K562 (cell line): Measurements from ENCODE around the gene M6PR. TPM values are rescaled to one million over a fixed set of nuclear protein-coding genes. Genes with fewer than 3 reads are reported as not detected.

ENCODE experiments used
- ATAC-seq: fragments of 200-7000 bp; cut with Tn5 transposase; 3 replicates; pipeline ENCODE4 v1.9.1; 2020; ENCODE audit warnings: moderate library complexity
- BruUV-seq: library from RNA; stranded (reverse); fragments of 400-500 nt; replicated peaks from 2 replicates; lab custom pipeline; 2021; lab: Mats Ljungman, UMichigan
- CTCF ChIA-PET: fragments of 300-600 bp; formaldehyde crosslinking; extraction: SDS; loops from one replicate; lab custom pipeline; 2021; ENCODE audit warnings: low intra/inter-chr PET ratio; lab: Yijun Ruan, JAX
- POLR2A ChIA-PET: fragments of 300-600, 350-650 bp; sonication (Branson Sonifier 250); formaldehyde crosslinking; extraction: SDS; loops from one replicate; lab custom pipeline; 2021; ENCODE audit warnings: antibody characterized with exemption, inconsistent platforms; lab: Yijun Ruan, JAX
- DNase-seq, 4 experiments: peaks; one replicate each; pipeline versions ENCODE4 v3.0.0 to v3.0.0-alpha.2; 2011 to 2018; ENCODE audit warnings: low spot score in 3 of 4, mixed read lengths in 3 of 4; ENCODE audit errors: extremely low read depth in 1 of 4
- FAIRE-seq: peaks from 2 replicates; lab custom pipeline; 2011; peaks lifted over from hg19 to GRCh38; lab: Jason Lieb, UNC
- H2AFZ ChIP-seq: 2 replicates; pipeline ENCODE4 v1.6.0; 2011; ENCODE audit warnings: low read depth, low read length, control low read depth, inconsistent platforms
- H3K27ac ChIP-seq: fragments of 200-600 bp; 3 replicates; pipeline ENCODE4 v1.8.0; 2011; ENCODE audit warnings: low read depth, mild to moderate bottlenecking, control low read depth, inconsistent platforms, low read length, moderate library complexity, mixed read lengths; ENCODE audit errors: extremely low read depth
- H3K27me3 ChIP-seq, 2 experiments: fragments of 300-600 bp in 1 of 2; 2 replicates in 1 of 2; 3 replicates in 1 of 2; pipeline versions ENCODE4 v1.6.0 to v1.8.0; 2011; ENCODE audit warnings: inconsistent platforms in 2 of 2, low read length in 2 of 2, mild to moderate bottlenecking in 1 of 2, mixed read lengths in 1 of 2, moderate library complexity in 1 of 2; ENCODE audit not compliant: control insufficient read depth in 2 of 2, insufficient read depth in 2 of 2
- H3K36me3 ChIP-seq: fragments of 300-600 bp; 3 replicates; pipeline ENCODE4 v1.8.0; 2011; ENCODE audit warnings: mild to moderate bottlenecking, low read length, inconsistent platforms; ENCODE audit not compliant: control insufficient read depth, insufficient read depth
- H3K4me1 ChIP-seq, 2 experiments: fragments of 200-600 bp in 1 of 2; replicated peaks in 1 of 2; 2 replicates in 1 of 2; 3 replicates in 1 of 2; pipeline versions ENCODE4 v1.5.1 to v1.8.0; 2011; ENCODE audit warnings: inconsistent platforms in 2 of 2, low read length in 2 of 2, mild to moderate bottlenecking in 1 of 2, mixed read lengths in 1 of 2, moderate library complexity in 1 of 2; ENCODE audit not compliant: control insufficient read depth in 2 of 2, insufficient read depth in 2 of 2
- H3K4me2 ChIP-seq: 2 replicates; pipeline ENCODE4 v1.6.1; 2011; ENCODE audit warnings: low read length, control low read depth, inconsistent platforms, mixed read lengths; ENCODE audit not compliant: insufficient read depth
- H3K4me3 ChIP-seq: fragments of 200-600 bp; sonication (generic), shearing (Covaris generic); 2 replicates; pipeline ENCODE4 v1.5.1; 2016; ENCODE audit warnings: control low read depth, inconsistent platforms
- H3K79me2 ChIP-seq: fragments of 200-600 bp; 3 replicates; pipeline ENCODE4 v1.8.0; 2011; ENCODE audit warnings: low read length, inconsistent platforms; ENCODE audit not compliant: control insufficient read depth, insufficient read depth
- H3K9ac ChIP-seq, 2 experiments: 2 replicates each; pipeline versions ENCODE4 v1.6.0 to v1.6.1; 2011; ENCODE audit warnings: low read depth in 2 of 2, low read length in 2 of 2, control low read depth in 1 of 2, inconsistent platforms in 1 of 2, mild to moderate bottlenecking in 1 of 2, mixed read lengths in 1 of 2; ENCODE audit not compliant: insufficient read depth in 1 of 2
- H3K9me1 ChIP-seq: one replicate; pipeline ENCODE4 v1.6.0; 2011; ENCODE audit warnings: inconsistent platforms, mild to moderate bottlenecking, low read length, moderate library complexity; ENCODE audit not compliant: control insufficient read depth, insufficient read depth
- H3K9me3 ChIP-seq: replicated peaks from 2 replicates; pipeline ENCODE4 v1.5.1; 2011; ENCODE audit warnings: low read depth, low read length, inconsistent platforms; ENCODE audit not compliant: control insufficient read depth, insufficient read depth
- H4K20me1 ChIP-seq: replicated peaks from 2 replicates; pipeline ENCODE4 v1.6.1; 2011; ENCODE audit warnings: low read length, inconsistent platforms, mixed read lengths; ENCODE audit not compliant: control insufficient read depth, insufficient read depth
- CXXC5 ChIP-seq: fragments of 250-450 bp; sonication (Bioruptor Pico); IDR thresholded peaks from 2 replicates; pipeline ENCODE4 v1.8.0; 2022; ENCODE audit warnings: inconsistent platforms, mild to moderate bottlenecking, moderate library complexity
- ELF2 ChIP-seq: fragments of 250-450 bp; sonication (Bioruptor Pico); IDR thresholded peaks from 2 replicates; pipeline ENCODE4 v1.5.0; 2021; ENCODE audit warnings: mild to moderate bottlenecking
- NFIC ChIP-seq: fragments of 450-650 bp; IDR thresholded peaks from 2 replicates; pipeline ENCODE4 v1.6.1; 2017; ENCODE audit warnings: mild to moderate bottlenecking, inconsistent platforms
- NR2C2 ChIP-seq, 2 experiments: fragments of 200-800 bp in 1 of 2; sonication (Bioruptor generic) in 1 of 2; sonication (generic) in 1 of 2; formaldehyde crosslinking in 1 of 2; IDR thresholded peaks; 2 replicates each; pipeline versions ENCODE4 v1.6.1 to v1.8.0; 2016 to 2022; ENCODE audit warnings: mild to moderate bottlenecking in 1 of 2, missing compliant biosample characterization in 1 of 2, missing genetic modification characterization in 1 of 2, missing genetic modification reagents in 1 of 2
- PCBP2 ChIP-seq: fragments of 200-400 bp; formaldehyde crosslinking; IDR thresholded peaks from 2 replicates; pipeline ENCODE4 v1.6.1; 2018; ENCODE audit warnings: low read length, low read depth, mild to moderate bottlenecking, moderate library complexity; ENCODE audit not compliant: poor library complexity, severe bottlenecking
- TGIF2 ChIP-seq: sonication (generic); formaldehyde crosslinking; IDR thresholded peaks from 2 replicates; pipeline ENCODE4 v1.8.1; 2022; ENCODE audit warnings: mild to moderate bottlenecking, missing genetic modification reagents, moderate library complexity
- ZNF184 ChIP-seq: sonication (generic); formaldehyde crosslinking; IDR thresholded peaks from 2 replicates; pipeline ENCODE4 v1.5.0; 2020; ENCODE audit warnings: missing genetic modification reagents
- ZNF408 ChIP-seq: fragments of 250-450 bp; sonication (Bioruptor Pico); IDR thresholded peaks from 2 replicates; pipeline ENCODE4 v1.4.0; 2020; ENCODE audit warnings: low read depth, mild to moderate bottlenecking, moderate library complexity
- in situ Hi-C: fragments of 300-500 bp; cut with MboI; formaldehyde crosslinking; loops from 4 replicates; pipeline ENCODE4 v1.15.0; 2018; ENCODE audit warnings: inconsistent platforms, mixed read lengths
- intact Hi-C: fragments of 100-400 bp; cut with micrococcal nuclease; formaldehyde crosslinking; loops from 2 replicates; pipeline ENCODE4 v1.14.2; 2022
- polyA plus RNA-seq, 8 experiments: library from polyadenylated mRNA; depleted of rRNA in 4 of 8; stranded (reverse) in 5 of 8; unstranded in 3 of 8; fragments of >200 nt; fragmentation: Nextera tagmentation in 2 of 8; fragmentation: Illumina TruSeq in 1 of 8; extraction: Ambion mirVana in 2 of 8; extraction: Trizol in 1 of 8; gene quantifications; 2 replicates each; pipeline versions ENCODE4 v1.2.1 to v1.2.3, GENCODE V29; 2011 to 2014; ENCODE audit warnings: inconsistent platforms in 1 of 8, missing spikeins in 1 of 8
- total RNA-seq, 7 experiments: library from RNA; depleted of rRNA in 6 of 7; stranded (reverse); fragments of >200 nt in 6 of 7; fragmentation: Illumina TruSeq in 2 of 7; extraction: Trizol in 2 of 7; gene quantifications; 2 replicates each; pipeline versions ENCODE4 v1.2.1 to v1.2.3, GENCODE V29; 2011 to 2021; ENCODE audit warnings: low replicate concordance in 1 of 7
- TF ChIP-seq, protein P1 (sequence below): sonication (generic); formaldehyde crosslinking; IDR thresholded peaks from 2 replicates; pipeline ENCODE4 v1.4.0; 2020; ENCODE audit warnings: mild to moderate bottlenecking, missing genetic modification reagents
- TF ChIP-seq, protein P2 (sequence below): fragments of 450-650 bp; formaldehyde crosslinking; IDR thresholded peaks from 2 replicates; pipeline ENCODE4 v1.4.0; 2020; ENCODE audit warnings: mild to moderate bottlenecking, moderate library complexity
- TF ChIP-seq, protein P3 (sequence below): fragments of 250-450 bp; sonication (Bioruptor Pico); IDR thresholded peaks from 2 replicates; pipeline ENCODE4 v1.8.0; 2021; ENCODE audit warnings: borderline replicate concordance, mild to moderate bottlenecking, moderate library complexity; ENCODE audit not compliant: poor library complexity, severe bottlenecking

The M6PR gene
- total and polyA plus RNA-seq, 9 of the 15 experiments (the other 6 are each of a cell fraction or from before 2014, with no cell fraction given) = 78.6 to 159 (median 112) TPM

DNA sequence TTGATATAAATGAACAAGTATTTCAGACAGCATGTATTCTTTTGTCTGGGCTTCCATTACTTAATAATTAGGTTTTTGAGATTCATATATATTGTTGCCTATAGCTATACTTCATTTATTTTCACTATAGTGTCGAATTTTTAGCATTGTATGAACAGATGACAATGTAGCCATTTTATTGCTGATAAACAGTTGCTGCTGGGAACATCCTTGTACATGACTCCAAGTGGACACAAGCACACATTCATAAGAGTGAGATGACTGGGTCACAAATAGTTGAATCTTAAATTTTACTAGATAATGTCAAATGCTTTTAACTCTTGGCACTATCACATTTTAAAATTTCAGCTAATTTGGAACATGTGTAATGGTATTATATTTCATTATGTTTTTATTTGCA, 54.5 kb downstream of the M6PR start (continued):
- TF ChIP-seq, protein P1, sequence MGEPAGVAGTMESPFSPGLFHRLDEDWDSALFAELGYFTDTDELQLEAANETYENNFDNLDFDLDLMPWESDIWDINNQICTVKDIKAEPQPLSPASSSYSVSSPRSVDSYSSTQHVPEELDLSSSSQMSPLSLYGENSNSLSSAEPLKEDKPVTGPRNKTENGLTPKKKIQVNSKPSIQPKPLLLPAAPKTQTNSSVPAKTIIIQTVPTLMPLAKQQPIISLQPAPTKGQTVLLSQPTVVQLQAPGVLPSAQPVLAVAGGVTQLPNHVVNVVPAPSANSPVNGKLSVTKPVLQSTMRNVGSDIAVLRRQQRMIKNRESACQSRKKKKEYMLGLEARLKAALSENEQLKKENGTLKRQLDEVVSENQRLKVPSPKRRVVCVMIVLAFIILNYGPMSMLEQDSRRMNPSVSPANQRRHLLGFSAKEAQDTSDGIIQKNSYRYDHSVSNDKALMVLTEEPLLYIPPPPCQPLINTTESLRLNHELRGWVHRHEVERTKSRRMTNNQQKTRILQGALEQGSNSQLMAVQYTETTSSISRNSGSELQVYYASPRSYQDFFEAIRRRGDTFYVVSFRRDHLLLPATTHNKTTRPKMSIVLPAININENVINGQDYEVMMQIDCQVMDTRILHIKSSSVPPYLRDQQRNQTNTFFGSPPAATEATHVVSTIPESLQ (CRISPR knock-in tag) = no peak
- TF ChIP-seq, all 486 proteins: peak for 0

DNA sequence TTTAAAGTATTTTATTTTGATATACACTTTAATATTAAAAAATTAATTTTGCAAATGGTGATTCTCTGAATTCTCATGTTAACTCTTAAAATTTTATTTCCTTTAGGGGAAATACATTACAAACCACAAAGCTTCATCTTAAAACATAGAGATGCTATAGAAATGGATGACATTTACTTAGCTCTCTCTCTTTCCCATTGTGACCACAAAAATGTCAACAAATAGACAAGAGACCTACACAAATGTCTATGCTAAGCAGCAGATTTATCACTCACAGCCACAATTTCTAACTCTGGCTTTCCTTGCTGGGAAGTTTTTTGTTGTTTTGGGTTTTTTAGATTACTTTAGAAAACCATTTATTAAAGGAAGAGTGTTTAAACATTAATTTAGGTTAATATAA, 55.1 kb downstream of the M6PR start:
- Histone ChIP-seq H3K9me3 (no peaks in the 10 kb centered on the region), H3K4me3 (no peak overlapping the region), H3K27ac (no peak overlapping the region), H3K9ac (no peak overlapping the region), H3K9me1 (no peaks in the 10 kb centered on the region), H3K79me2 (no peaks in the 10 kb centered on the region), H2AFZ (no peak overlapping the region), H3K27me3 (no peaks in the 10 kb centered on the region)
- BruUV-seq = no TSS peak
- FAIRE-seq = no peak
- intact Hi-C loops = loop anchor here (5.0 to 10.0 kb wide), 2 partner anchors 67 to 150 kb away; no protein-coding TSS in a partner anchor
- in situ Hi-C loops = no loop called here
- TF ChIP-seq PCBP2 = no peak
- TF ChIP-seq NR2C2 (CRISPR knock-in tag; IDR thresholded peaks at IDR 0.05) = no peak
- no peak for TF ChIP-seq NR2C2 (tag; IDR thresholded peaks at IDR 0.05)
- no peak for TF ChIP-seq NFIC
- no peak for TF ChIP-seq ZNF184 (CRISPR knock-in tag)
- TF ChIP-seq ZNF408 = no peak
- no peak for TF ChIP-seq TGIF2 (CRISPR knock-in tag)
- TF ChIP-seq, protein P2, sequence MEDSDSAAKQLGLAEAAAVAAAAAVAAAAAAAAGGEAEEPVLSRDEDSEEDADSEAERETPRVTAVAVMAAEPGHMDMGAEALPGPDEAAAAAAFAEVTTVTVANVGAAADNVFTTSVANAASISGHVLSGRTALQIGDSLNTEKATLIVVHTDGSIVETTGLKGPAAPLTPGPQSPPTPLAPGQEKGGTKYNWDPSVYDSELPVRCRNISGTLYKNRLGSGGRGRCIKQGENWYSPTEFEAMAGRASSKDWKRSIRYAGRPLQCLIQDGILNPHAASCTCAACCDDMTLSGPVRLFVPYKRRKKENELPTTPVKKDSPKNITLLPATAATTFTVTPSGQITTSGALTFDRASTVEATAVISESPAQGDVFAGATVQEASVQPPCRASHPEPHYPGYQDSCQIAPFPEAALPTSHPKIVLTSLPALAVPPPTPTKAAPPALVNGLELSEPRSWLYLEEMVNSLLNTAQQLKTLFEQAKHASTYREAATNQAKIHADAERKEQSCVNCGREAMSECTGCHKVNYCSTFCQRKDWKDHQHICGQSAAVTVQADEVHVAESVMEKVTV (CRISPR knock-in tag) = no peak
- no peak for TF ChIP-seq ELF2
- TF ChIP-seq, protein P3, sequence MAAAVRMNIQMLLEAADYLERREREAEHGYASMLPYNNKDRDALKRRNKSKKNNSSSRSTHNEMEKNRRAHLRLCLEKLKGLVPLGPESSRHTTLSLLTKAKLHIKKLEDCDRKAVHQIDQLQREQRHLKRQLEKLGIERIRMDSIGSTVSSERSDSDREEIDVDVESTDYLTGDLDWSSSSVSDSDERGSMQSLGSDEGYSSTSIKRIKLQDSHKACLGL (CRISPR knock-in tag) = no peak
- TF ChIP-seq CXXC5 = no peak
- TF ChIP-seq, all 486 proteins: peak for 0
- ChIA-PET CTCF (no interaction called here), POLR2A (no interaction called here)
- H4K20me1 ChIP-seq = no peaks in the 10 kb centered on the region
- peaks cover 0 to 2% of the 10 kb centered on the region in 2 experiments; a peak in 1 of 5 replicates for H3K4me1 ChIP-seq
- H3K36me3 ChIP-seq = no peaks in the 10 kb centered on the region
- no peak for DNase-seq
- no peak overlapping the region for H3K4me2 ChIP-seq
- ATAC-seq = no peak
